Coronary artery (tissue), 2 donors: ENCODE measurements around the gene DENND5B.
"Not testable (repeated sequence)": the region's sequence is repeated elsewhere in the genome, so short reads cannot be mapped to it uniquely, and the experiment has no call there.

ENCODE experiments used
- DNase-seq: peaks from one replicate; pipeline ENCODE4 v3.0.0-alpha.2; 2017; ENCODE audit warnings: low spot score
- H3K27ac ChIP-seq, 2 donors: fragments of 200-600 bp; sonication (generic); one replicate each; pipeline ENCODE4 v1.5.1; 2016 to 2019
- H3K4me3 ChIP-seq: fragments of 200-600 bp; sonication (generic); 2 replicates; pipeline ENCODE4 v1.5.1; 2016; ENCODE audit warnings: mild to moderate bottlenecking, moderate library complexity
- CTCF ChIP-seq: fragments of 200-600 bp; sonication (generic); IDR thresholded peaks from one replicate; pipeline ENCODE4 v1.5.1; 2019; ENCODE audit warnings: antibody characterized with exemption

Gene DENND5B

GRCh38 chr12:31627456-31628054 is 36.6 kb upstream of the DENND5B start:
- DNase-seq = no peak
- no peak overlapping the region for H3K27ac ChIP-seq
- no peak overlapping the region for H3K4me3 ChIP-seq
- TF ChIP-seq CTCF = no peak

GRCh38 chr12:31626270-31626995 is 35.5 kb upstream of the DENND5B start:
- Histone ChIP-seq H3K27ac (no peak overlapping the region), H3K4me3 (no peak overlapping the region)
- no peak for DNase-seq
- TF ChIP-seq CTCF = no peak

- TF ChIP-seq CTCF = no peak
- Histone ChIP-seq H3K4me3 (no peak overlapping the region), H3K27ac (no peak overlapping the region)
- no peak for DNase-seq
Measured at GRCh38 chr12:31622038-31622437, 31.1 kb upstream of the DENND5B start.

- no peak overlapping the region for H3K27ac ChIP-seq
- DNase-seq = no peak
- H3K4me3 ChIP-seq = no peak overlapping the region
- TF ChIP-seq CTCF = no peak
Measured at GRCh38 chr12:31620311-31620710, 29.4 kb upstream of the DENND5B start.

- no peak overlapping the region for H3K4me3 ChIP-seq
- H3K27ac ChIP-seq = no peak overlapping the region
- TF ChIP-seq CTCF = no peak
- DNase-seq = no peak
Measured at GRCh38 chr12:31618228-31619025, 27.5 kb upstream of the DENND5B start.

GRCh38 chr12:31612819-31613218 is 21.9 kb upstream of the DENND5B start:
- TF ChIP-seq CTCF = no peak
- DNase-seq = no peak

GRCh38 chr12:31608299-31608698 is 17.4 kb upstream of the DENND5B start:
- not testable (repeated sequence) for H3K27ac ChIP-seq, DNase-seq, H3K4me3 ChIP-seq

More at GRCh38 chr12:31612819-31613218, 21.9 kb upstream of the DENND5B start:
- H3K27ac ChIP-seq = no peak overlapping the region
- H3K4me3 ChIP-seq = no peak overlapping the region
